Measurements from ENCODE around the gene PIK3CD.
"Not testable (repeated sequence)": the region's sequence is repeated elsewhere in the genome, so short reads cannot be mapped to it uniquely, and the experiment has no call there.

Gene PIK3CD

GRCh38 chr1:9746211-9746610 is 94.7 kb downstream of the PIK3CD start:
- DNase-seq: no peak

GRCh38 chr1:9746651-9747050 is 95.1 kb downstream of the PIK3CD start:
- no peak for DNase-seq

DNA sequence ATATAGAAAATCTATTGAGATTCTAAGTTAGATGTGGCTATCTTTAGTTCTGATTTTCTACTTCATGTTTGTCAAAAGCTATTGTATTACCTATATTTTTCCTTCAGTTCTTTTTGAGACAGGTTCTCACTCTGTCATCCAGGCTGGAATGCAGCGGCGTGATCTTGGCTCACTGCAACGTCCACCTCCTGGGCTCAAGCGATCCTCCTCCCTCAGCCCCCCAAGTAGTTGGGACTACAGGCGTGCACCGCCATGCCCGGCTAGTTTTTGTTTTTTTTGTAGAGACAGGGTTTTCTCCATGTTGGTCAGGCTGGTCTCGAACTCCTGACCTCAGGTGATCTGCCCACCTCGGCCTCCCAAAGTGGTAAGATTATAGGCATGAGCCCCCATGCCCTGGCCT is 96.9 kb downstream of the PIK3CD start:
- not testable (repeated sequence) for DNase-seq

DNA sequence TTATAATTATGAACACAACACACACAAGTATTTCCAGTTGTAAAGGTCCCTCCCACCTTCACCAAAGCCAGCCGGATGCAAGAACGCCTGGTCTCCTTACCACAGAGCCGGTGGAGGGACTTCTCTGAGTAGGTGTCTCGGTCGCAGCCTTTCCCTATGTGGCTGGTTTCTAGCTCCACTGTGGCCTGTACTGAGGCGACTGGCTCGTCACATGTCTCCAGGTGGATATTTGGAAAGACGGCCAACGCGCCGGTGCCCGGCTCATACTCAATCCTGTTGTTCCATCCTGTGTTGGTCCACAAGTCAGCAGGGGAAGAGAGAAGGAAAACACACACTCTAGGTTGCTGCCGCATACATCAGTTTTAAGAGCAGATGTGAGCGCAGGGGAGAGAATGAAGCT is 97.8 kb downstream of the PIK3CD start:
- DNase-seq: no peak

- DNase-seq: no peak
Observed at GRCh38 chr1:9751971-9752370, 100.4 kb downstream of the PIK3CD start.

DNA sequence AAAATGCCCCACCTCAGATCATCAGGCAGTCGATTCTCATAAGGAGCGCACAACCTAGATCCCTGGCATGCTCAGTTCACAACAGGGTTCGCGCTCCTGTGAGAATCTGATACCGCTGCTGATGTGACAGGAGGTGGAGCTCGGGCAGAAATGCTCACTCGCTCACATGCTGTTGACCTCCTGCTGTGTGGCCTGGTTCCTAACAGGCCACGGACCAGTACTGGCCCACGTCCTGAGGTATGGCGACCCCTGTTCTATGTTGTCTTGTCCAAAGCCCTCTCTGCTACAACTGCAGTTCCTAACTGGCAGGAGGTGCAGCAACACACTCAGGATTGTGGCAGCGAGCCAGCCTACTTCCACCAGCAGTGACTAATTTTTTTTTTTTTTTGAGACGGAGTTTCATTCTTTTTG is 101.6 kb downstream of the PIK3CD start:
- no peak for DNase-seq

DNA sequence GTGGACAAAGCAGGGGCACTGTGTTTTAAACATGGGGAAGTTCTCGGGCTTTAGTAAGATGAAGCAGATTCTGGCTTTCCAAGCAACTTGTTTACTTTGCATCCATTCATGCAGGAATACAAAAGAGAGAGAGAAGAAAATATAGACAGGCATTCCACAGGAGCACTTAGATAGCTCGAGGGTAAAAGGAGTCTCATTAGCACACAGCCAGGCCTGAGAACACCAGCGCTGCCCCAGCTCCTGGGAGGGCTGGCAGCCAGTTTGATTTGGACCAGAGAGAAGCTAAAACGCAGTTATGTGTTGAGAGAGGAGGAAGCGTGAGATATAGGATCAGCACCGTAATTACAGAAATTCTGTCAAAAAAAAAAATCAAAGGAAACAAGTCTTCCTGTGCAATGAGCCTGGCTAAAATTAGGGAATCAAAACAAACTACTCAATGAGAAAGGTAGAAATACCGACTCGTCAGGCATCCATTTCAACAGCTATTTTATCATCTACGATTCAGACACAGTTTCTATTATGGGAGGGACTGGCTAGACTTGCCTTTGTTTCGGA is 104.0 kb downstream of the PIK3CD start:
- DNase-seq: no peak

DNA sequence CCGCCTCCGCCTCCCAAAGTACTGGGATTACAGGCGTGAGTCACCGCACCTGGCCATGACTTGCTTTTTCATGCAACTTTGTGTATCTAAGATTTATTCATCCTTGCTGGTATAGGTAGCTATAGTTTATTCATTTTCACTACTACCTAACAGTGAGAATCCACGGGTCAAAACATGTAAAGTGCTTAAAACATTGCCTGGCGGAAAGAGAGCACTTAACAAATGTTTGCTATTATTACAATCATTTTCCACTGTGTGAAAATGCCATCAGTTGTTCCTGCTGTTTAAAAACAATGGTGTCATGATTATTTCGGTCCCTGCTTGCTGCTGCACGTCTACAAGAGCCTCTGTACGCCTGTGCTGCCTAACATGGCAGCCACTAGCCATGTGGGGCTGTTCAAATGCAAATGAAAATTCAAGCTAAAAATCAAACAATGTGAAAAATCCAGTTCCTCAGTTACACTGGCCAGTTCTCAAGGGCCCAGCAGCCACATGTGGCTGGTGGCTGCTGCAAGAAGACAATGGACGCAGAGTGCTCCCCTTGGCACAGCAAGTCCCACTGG is 107.1 kb downstream of the PIK3CD start:
- DNase-seq: no peak

DNA sequence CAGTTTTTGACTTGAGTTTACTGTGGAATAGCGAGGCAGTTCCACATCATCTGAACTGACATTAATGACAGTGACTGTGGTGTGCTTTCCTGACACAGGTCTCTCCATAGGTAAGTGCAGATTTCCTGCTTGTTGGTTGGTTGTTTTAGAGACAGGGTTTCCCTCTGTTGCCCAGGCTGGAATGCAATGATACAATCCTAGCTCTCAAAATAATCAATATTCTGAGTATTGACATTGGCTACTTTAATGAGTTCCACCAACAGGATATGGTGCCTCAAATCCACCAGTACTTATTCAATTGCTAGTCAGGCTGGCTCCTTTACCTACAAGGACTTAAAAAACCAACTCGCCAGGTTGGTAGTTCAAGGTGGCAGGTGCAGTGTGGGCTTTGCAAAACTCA is 108.4 kb downstream of the PIK3CD start:
- DNase-seq: no peak

GRCh38 chr1:9760824-9761223 is 109.3 kb downstream of the PIK3CD start:
- no peak for DNase-seq

DNA sequence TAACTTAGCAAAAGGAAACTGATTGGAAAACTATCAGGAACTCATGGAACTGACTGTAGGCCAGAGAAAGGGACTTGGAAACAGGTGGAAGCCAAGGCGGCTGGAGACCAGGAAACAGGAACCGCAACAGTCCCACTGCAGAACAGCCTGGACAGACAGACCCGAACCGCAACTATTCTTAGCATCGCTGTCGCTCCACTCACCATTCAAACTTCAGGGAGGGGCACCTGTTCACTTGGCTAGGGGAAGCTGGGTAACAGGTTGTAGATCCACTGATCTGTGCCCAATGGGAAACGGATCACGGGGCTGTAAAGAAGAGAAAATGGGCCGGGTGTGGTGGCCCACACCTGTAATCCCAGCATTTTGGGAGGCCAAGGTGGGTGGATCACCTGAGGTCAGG is 110.3 kb downstream of the PIK3CD start:
- no peak for DNase-seq

- not testable (repeated sequence) for DNase-seq
Observed at GRCh38 chr1:9762446-9762845, 110.9 kb downstream of the PIK3CD start.

- DNase-seq: no peak
Observed at GRCh38 chr1:9763914-9764313, 112.4 kb downstream of the PIK3CD start.

- DNase-seq: peak; percentile 54
Observed at GRCh38 chr1:9764550-9764949, 113.0 kb downstream of the PIK3CD start.

DNA sequence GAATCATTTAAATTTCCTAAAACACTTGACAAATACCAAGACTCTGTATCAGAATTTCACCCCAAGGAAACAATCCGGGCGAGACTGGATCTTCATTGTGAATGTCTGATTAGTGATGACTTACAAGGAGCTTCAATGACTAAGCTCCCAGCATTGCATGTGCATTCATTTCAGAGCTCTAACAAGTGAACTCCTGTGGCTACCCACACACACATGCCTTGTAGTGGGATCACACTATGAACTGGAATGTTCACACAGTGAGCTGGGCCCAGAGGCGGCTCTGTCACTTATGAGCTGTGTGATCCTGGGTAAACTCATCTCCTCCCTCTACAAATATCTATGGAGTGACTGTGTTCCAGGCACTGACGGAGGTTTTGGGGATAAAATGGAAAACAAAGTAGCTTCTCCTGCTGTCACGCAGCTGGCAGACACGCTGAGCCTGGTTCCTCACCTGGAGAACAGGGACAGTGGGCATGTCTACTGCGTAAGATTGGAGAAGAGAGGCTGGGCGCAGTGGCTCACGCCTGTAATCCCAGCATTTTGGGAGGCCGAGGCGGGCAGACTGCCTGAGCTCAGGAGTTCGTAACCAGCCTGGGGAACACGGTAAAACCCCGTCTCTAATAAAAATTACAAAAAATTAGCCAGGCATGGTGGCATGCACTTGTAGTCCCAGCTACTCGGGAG is 115.4 kb downstream of the PIK3CD start:
- DNase-seq: no peak

GRCh38 chr1:9767964-9768668 is 116.6 kb downstream of the PIK3CD start:
- no peak for DNase-seq

DNA sequence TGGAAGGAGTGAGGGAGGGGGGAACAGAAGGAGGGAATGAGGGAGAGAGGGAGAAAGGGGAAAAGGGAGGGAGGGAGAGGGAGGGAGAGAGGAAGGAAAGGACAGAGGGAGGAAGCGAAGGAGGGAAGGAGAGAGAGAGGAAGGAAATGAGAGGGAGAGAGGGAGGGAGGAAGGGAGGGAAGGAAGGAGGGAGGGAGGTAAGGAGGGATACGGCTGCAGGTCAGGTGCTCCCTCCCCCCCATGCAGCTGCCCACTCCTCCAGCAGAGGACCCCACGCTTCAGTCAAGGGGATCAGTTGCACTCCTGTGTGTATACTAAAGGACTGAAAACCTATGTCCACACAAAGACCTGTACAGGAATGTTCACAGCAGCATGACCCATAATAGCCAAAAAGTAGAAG is 117.5 kb downstream of the PIK3CD start:
- DNase-seq: no peak

GRCh38 chr1:9770298-9770697 is 118.8 kb downstream of the PIK3CD start:
- no peak for DNase-seq

DNA sequence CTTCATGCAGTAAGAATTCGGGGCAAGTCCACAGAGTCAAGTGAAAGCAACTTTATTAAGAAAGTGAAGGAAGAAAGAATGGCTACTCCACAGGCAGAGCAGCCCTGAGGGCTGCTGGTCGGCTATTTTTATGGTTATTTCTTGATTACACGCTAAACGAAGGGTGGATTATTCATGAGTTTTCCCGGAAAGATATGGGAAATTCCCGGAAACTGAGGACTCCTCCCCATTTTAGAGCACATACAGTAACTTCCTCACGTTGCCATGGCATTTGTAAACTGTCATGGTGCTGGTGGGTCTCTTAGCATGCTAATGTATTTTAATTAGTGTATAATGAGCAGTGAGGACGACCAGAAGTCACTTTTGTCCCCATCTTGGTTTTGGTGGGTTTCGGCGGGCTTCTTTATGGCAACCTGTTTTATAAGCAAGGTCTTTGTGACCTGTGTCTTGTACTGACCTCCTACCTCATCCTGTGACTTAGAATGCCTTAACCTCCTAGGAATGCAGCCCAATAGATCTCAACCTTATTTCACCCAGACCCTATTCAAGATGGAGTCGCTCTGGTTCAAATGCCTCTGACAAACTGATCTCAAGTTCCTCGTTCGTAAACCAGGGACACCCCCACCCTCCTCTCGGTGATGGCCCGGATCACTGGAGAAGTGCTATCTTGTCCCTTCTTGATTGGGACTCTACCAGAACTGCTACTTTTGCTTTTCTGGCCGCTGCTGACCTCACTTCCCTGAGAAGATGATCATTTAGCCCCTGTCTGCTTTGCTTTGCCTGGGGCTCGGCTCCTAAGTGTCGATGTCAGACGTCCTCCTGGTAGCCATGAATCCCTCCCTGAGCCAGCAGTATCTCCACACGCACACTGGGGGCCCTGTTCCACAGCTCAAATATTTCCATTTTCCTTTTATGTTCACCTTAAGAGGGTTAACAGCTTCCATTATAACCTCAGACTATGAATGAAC is 123.5 kb downstream of the PIK3CD start:
- DNase-seq: peak; percentile 76

GRCh38 chr1:9776685-9777084 is 125.2 kb downstream of the PIK3CD start:
- no peak for DNase-seq

Data from OCI-M1 (cell line).